Measurements from ENCODE around the gene SUGCT.

Gene SUGCT

DNA sequence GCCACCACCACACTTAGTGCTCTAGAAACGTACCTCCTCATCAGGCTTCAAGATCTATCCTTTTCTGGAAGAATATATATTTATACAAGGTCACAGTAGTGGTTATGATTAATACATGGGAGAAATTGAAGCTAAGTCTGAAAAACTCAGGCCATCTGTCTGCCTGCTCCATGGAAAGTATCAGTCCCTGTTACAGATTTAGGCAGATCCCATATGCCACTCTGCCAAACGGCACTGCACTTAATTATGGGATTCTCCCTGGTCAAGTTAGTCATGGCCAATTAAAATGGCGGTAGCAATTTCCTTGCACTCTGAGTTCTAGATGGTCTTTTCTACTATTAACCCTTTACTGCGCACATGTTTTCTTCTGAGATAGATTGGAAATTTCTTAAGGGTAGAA, 740.0 kb downstream of the SUGCT start:
- DNase-seq (ENCODE audit: low spot score) = no peak

DNA sequence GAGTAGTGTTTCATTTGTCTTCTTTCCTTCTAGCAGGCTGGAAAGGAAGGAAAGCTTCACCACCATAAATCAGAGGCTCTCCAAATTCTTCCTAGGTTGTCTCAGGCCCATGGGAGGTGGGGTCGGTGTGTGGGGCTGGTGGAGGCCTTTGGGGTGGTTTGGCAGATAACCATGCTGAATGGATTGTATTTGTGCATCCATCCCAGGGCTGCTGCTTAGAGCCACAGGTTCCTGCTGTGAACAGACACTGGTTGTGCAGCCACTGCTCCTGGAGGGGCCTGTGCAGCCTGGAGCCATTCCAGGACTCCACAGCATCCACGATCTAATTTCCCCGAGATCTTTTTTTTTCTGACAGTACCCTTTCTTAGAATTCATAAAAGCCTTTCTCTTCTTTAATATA, 741.8 kb downstream of the SUGCT start:
- no peak for DNase-seq (ENCODE audit: low spot score)

DNA sequence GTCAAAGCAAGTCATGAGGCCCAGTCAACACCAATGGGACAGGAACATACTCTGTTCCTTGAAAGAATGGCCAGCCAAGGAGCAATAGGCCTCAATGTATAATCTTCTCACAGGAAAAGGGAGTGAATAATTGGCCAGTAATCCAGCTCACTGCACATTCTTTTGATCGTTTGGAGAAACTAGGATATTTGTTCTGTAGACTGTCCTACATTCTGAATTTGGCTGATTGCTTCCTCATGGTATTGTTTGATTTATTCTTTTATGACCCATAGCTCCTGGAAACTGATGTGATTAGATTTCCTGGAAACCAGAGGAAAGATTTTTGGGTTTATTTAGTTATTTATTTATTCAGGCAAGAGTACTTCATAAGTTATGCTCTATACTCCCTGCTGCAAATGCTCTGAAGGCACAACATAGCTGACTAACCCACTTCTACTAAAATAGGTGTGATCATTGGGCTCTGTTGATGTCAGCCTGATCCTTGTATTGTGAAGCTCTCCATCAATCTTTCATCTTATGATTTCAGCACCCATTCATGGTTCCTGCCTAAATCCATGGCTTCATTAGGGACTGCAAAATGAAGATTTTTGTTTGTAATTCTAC, 745.2 kb downstream of the SUGCT start:
- no peak for DNase-seq (ENCODE audit: low spot score)

DNA sequence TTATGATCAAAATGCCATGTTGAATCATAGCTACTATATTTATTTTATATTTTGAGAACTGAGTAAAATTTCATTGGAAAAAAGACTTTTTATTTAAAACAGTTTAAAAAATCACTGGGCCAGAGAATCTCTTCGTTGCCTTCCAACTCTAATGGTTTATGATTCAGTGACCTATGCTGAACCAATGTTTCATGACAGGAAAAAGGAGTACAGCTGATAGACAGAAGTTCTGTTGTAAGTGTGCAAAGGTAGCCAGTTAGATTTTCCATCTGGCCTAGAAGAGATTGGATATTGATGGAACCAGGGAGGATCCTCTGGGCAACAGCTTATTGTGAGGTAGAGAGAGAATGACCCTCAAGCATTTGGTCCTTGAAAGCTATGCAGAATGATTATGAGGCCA, 745.8 kb downstream of the SUGCT start:
- DNase-seq (ENCODE audit: low spot score) = no peak

DNA sequence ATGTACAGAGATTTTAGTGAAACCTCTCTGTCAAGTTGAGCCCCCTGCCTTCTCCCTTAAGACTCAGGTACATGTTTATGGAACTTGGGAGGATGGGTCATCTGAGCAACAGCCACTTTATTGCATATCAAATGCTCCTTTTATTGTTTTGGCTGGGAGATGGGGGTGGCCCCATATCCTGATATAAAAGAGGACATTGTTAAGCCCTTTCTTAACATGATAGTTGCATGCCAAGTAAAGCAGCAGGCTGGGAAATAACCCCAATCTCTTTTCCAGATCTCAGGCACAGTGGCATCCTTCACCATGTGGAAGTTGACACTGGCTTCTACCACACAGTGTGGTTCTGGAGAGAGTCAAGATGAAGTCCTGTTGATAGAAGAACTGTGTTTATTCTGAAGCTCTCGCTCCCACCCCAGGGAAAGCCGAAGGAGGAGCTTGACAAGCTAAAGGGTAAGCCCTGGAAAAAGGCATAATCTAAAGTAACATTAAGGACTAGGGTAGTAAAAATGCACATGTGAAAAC, 746.7 kb downstream of the SUGCT start:
- DNase-seq (ENCODE audit: low spot score) = no peak

DNA sequence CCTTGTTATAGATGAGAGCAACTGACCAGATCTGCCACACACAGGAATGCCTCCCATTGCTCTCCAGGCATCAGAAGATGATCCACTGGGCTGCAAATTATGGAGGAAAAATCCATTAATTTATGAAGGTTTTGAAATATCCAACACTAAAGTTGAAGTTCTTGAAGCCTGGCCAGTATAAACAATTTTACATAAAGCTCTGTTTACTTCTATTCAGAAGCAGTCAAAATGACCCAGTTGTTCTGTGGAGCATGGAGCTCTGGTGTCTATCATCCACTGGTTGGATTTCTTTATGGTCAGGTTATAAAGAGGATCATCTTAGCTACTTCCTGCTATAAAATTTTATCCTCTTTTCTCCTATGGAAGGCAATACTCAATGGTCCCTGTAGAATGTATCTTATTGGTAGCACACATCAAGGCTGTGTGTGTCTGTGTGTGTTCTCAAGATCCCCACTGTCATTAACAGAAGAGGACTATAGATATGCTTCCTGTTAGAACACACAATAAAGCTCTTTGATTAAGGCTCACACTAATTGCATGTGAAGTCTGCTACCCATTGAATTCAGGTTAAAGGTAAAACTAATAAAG, 747.4 kb downstream of the SUGCT start:
- DNase-seq (ENCODE audit: low spot score) = no peak

DNA sequence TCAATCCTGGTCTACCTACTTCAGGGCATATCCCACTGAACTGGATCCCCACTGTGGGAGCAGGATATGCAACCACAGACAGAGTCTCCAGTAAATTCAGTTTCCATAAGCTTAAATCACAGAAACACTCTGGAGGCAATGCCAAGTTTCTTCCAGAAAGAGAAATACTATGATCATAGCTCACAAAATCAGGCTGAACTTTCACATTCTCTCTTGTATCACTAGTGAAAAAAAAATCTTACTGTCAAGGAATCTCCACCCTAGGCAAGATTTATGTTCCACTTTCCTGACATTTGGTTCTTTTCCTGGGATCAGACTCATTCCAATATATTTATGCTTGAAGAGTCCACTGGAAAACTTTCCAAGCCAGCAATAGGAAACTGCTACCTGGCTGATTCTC, 749.0 kb downstream of the SUGCT start:
- DNase-seq (ENCODE audit: low spot score) = no peak

DNA sequence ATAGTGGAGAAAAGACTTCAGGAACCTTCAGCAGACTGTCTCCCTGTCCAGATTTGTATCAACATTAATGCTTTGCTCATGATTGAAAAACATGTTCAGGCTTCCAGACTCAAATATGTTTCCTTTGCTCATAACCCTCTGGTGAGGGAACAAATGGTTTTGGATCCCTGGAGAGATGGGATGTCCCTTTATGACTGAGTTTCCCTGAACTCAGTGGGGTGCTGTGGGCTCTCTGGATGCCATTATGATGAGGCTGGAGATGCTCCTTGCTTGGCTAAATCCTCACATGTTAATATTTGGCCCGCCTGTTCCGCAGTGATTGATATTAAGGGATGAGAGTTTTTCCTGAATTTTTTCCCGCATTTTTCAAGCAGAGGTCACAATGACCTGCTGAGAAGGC, 749.4 kb downstream of the SUGCT start:
- no peak for DNase-seq (ENCODE audit: low spot score)

DNA sequence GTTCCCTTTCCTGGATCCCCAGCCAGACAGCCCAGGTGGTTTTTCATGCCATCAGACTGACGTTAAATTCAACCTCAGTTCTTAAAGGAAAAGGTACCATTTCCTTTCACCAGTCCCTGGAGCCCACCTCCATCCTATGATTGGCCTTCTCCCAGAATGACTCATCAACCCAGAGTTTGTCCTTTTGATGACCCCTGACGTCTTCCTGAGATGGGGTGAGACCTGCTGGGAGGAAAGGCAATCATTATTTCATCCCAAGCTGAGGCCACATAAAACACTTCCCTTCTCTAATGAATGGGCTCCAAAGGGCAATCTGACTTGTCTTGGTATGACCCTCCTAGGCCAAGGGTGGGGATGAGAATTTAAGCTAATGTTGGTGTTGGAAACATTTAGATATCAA, 750.7 kb downstream of the SUGCT start:
- no peak for DNase-seq (ENCODE audit: low spot score)

DNA sequence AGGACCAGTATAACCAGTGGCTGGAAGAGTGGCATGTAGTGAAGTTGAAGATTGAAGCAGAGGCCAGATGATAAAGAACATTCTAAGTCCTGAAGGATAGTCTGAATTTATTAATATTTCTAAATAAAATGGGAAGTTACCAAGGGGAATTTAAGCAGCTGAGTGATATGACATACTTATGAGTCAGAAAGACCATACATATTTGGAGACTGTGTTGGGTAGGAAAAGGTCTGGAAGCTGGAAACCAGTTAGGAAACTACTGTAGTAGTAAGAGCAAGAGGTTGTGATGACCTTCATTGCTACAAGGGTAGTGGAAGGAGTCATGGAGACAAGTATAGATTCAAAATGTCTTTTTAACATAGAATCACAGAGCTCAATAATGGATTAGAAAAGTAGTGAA, 752.3 kb downstream of the SUGCT start:
- DNase-seq (ENCODE audit: low spot score) = no peak

DNA sequence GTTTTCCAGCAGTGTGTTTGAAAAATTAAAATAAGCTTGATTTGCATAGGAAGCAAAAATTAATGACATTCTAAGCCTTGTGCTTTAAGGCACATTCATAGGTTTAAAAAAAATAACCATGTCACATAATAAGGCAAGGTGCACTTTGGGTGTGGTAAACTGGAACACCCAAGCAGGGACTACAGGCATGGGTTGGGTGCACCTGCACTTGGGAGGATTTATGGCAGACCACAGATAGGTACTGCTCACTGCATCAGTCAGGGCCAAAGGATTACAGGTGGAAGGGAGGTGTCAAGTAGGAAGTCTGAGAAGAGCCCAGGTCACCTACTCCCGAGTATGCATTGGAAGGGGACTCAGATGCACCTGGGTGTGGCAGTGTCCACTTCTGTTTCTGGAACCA, 753.7 kb downstream of the SUGCT start:
- no peak for DNase-seq (ENCODE audit: low spot score)

DNA sequence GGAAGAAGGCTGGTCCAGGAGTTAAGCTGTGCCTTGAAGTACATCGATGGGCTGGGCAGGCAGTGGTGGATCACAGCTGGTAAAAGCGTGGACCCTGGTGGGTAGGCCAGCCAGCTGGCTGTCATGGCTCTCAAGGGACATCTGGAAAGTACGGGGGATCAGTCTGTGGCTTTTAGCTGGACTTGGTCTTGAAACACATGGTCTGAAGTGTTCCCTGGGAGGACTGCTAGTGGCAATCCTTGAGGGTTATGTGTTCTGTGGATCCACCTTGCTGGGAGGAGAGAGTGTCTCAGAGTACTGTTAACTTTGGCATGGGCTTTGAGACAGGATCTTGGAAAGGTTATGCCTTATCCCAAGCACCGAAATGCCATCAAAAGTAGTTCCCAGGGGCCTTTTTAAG, 754.3 kb downstream of the SUGCT start:
- no peak for DNase-seq (ENCODE audit: low spot score)

DNA sequence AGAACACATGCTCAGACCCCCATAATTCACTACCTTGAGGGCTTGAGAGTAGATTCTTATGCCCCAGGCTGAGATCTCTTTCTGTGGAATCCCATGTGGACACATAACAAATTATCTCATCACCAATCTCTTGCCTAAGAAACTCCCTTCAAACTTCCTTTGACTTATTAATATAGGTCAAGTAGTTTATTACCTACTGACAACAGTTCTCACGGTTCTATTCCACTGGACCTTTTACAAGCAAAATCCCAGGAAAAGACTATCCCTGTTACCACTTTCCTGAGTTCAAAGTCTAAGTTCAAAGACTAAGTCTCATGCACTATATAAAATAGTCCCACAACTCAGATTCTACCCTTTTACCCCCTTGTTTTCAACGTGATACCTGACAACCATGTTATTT, 754.7 kb downstream of the SUGCT start:
- no peak for DNase-seq (ENCODE audit: low spot score)

DNA sequence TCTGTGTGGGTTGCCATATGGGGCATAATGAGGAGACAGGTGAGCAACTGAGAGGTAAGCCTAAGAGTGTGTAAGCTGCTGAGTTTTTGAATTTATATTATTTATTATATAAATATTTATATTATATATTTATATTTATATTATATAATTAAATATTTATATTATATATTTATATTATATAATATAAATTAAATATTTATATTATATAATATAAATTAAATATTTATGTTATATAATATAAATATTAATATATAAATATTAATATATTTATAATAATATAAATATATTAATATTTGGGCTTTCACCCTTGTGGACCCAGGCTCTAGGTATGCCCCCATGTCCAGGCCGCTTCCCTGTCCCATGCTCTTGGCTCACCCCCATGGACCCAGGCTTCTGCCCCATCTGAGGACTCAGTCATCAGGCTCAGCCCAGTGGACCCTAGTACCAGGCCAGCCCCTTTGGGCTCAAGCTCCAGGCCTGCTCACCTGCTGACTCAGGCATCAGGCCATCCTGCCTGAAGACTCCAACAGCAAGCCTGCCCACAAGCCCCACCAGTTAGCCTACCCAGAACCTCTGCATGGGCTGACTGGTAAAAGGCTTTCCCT, 755.4 kb downstream of the SUGCT start:
- DNase-seq (ENCODE audit: low spot score) = no peak

DNA sequence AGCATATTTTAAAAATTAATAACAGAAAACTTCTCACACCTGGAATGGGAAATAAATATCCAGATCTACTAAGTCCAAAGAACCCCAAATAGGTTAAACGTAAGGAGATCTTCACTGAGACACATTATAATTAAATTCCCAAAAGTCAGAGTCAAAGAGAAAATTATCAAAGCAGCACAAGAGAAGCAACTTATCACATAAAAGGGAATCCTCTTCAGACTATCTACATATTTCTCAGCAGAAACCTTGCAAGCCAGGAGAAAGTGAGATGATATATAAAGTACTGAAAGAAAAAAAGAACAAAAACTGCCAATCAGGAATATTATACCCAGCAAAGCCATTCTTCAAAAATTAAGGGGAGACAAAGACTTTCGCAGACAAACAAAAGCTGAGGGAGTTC, 756.4 kb downstream of the SUGCT start:
- DNase-seq (ENCODE audit: low spot score) = no peak

DNA sequence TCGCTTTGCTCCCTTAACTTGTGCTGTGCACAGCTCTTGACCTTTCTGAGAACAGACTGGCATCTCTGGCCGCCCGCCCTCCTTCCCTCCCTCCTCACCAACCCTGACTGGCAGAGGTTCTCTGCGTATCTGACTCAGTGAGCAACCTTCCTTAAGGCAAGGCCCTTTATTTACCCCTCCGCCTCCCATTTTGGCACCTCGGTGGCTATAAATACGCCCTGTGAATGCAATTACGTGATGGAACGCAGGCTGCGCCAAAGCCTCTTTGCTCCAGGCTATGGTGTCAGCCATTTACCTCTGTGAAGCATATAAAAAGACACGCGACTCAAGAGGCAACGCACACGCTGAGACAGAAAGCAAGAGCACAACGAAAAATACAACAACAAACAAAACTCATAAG, 764.3 kb downstream of the SUGCT start:
- no peak for DNase-seq (ENCODE audit: low spot score)

DNA sequence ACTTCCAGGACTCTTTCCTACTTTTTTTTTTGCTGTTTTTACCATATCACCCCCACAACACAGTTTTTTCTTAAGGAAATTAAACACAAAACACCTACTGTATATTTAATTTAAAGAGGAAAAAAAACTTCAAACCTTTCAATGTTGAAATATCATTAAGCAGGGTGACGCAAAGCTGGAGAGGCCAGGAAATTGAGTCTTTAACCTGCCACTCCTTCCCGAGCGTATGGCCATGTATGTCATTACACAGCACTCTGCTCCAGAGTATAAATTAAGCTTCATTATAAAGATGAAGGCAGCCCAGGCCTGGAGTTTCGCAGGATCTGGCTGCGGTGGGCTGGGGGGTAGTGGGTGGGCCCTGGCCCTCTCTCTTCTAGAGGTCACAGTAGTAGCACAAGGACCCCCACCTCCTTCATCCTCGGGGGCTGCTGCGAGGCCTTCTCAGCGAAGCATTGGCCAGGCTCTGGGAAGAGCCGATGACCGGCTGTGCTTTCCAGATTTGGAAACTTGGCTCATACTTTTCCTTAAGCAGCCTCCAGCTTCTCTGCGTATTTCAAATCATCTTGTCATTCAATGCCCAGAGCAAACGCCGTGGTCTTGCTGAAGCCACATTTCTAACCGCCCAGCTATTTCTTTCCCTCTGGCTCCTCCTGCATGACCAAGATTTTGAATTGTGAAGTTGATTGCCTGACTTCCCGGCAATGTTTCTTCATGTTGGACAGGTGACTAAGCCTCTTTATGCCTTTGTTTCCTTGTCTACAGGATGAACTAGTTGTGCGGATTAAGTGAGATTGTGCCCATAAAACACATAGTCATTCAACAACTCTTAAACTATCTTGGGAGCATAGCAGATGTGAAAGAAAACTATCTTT, 765.1 kb downstream of the SUGCT start:
- DNase-seq (ENCODE audit: low spot score) = no peak

DNA sequence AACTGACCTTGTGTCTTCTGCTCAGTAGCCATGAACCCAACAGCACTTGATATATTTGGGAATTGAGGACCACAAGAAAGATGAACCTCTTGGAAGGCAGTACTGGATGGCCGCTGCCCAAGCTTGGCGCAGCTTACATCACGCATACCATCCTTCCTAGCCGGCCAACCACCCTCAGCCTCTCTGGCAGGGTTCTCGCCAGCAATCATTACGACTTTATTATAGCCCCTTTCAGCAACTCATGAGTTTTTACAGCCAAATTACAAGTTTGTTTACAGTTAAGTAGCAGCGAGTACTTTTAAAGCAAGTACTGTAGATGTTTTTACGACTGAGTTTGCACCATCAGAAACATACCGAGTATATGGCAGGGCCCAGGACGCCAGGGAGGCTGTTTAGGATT, 769.1 kb downstream of the SUGCT start:
- DNase-seq (ENCODE audit: low spot score) = no peak

DNA sequence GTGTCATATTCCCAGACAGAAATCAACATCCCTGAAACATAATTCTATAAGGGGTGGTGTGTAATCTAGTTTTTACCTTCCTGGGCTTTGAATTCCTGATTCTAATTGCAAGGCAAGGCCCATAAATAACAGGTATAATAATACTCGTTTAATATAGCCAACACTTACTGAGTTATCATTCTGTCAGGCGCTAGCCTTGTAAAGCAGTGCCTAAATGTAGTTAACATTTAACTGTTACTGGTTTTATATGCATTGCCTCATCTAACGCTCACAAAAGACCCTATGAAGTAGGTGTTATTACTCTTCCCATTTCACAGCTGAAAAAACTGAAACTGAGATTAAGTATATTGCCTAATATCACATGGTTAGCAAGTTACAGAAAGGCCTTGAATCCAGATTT, 772.5 kb downstream of the SUGCT start:
- no peak for DNase-seq (ENCODE audit: low spot score)

DNA sequence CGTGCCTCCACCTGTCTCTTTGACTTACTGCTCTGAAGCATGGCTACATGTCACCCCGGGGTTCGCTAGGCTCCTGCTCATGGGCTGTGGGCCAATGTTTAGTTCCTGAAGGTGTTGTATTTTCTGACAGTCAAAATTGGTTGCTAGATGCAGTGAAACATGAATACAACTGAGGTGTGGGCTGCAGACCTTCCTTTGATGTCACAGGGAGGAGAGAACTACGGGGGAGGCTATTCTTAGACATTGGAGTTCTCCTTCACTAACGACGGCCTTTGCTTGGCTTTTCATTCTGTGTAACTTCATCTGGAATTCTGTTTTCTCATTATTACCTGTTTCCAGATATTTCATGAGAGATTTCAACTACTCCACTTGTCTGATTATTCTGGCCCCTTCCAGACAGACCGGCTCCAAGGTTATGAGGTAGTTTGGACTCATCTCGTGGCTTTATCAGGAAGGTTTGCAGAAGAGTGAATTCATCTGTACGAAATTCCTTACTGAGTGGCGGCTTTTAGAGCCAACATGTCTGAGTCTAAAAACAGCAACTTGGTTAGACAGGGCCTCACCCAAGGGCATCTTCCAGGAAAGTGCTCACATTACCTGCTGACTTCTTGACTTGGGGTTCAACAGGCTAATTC, 774.7 kb downstream of the SUGCT start:
- DNase-seq (ENCODE audit: low spot score) = no peak
